GM21737 (cell line): ENCODE results near the gene TMEM164.

ENCODE experiments used
- ATAC-seq: cut with Tn5 transposase; IDR thresholded peaks from one replicate; pipeline ENCODE4 v1.9.1; 2021; ENCODE audit warnings: mild to moderate bottlenecking, moderate library complexity; ENCODE audit not compliant: unreplicated experiment

The TMEM164 gene

GRCh38 chrX:110036162-110037033 is 33.5 kb downstream of the TMEM164 start:
- no peak for ATAC-seq

- no peak for ATAC-seq
These were observed 34.3 kb downstream of the TMEM164 start for GRCh38 chrX:110037178-110037577.

DNA sequence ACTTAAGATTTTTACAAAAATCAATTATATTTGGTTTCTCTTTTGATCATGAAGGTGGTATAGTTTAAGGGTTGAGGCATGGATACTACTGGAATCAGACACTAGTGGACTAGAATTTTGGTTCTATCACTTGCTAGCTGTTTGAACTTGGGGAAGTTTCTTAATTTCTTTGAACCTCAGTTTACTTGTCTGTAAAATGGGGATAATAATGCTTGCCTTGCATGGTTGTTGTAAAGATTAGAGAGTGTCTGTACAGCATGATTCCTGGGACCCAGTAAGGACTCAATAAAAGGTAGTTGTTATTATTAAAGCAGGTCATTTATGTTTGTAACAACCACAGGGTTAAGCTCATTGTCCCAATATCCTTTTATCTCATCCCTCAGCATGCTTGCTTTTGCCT is 36.0 kb downstream of the TMEM164 start:
- no peak for ATAC-seq

- no peak for ATAC-seq
These were observed 39.1 kb downstream of the TMEM164 start for GRCh38 chrX:110041980-110042379.

DNA sequence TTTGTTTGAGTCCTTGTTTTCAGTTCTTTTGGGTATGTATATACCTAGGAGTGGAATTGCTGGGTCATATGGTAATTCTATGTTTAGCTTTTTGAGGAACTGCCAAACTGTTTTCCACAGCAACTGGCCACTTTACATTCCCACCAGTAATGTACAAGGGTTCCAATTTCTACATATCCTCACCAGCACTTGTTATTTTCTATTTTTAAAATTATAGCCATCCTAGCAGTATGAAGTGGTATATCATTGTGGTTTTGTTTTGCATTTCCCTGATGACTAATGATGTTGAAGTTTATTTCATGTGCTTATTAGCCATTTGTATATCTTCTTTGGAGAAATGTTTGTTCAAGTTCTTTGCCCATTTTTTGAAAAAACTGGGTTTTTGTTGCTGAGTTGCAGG is 39.6 kb downstream of the TMEM164 start:
- ATAC-seq: no peak

- ATAC-seq: no peak
These were observed 40.6 kb downstream of the TMEM164 start for GRCh38 chrX:110043506-110043905.

GRCh38 chrX:110044346-110045249 is 41.7 kb downstream of the TMEM164 start:
- no peak for ATAC-seq

GRCh38 chrX:110045421-110045820 is 42.5 kb downstream of the TMEM164 start:
- ATAC-seq: no peak

DNA sequence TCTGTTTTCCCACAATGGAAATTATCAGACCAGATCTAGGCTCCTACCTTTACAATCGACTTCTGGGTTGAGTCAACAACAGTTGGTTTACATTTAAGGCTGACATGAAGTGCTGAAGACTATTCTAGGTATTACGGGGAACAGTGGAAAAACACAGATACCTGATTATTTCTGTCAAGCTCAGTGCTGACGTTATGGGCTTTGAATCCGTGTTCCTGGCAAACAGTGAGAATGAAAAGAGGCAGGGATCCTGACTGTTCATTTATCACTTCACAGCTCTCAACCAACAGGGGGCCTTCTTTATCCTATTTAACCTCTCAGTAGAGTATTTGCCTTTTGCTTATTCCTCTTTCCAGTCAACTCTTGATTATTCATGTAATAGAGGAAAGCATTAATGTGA is 43.1 kb downstream of the TMEM164 start:
- ATAC-seq: no peak

DNA sequence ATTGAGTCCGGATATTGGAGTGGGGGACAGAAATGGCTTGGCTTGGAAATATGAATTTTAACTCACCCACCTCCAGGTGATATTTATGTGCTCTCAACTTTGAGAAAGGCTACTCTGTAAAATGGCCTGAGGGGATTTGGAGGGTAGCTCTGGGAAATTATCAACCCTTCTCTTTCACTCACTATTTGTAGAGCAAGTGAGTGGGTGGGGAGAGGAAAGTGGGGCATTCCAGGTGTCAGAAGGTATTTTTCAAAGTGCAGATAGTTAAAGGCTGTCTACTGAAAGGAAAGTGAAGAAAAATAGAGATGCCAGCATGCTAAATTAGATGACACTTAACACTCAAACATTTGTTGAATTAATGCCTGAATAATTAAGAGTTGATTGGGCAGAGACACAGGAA is 44.1 kb downstream of the TMEM164 start:
- no peak for ATAC-seq

DNA sequence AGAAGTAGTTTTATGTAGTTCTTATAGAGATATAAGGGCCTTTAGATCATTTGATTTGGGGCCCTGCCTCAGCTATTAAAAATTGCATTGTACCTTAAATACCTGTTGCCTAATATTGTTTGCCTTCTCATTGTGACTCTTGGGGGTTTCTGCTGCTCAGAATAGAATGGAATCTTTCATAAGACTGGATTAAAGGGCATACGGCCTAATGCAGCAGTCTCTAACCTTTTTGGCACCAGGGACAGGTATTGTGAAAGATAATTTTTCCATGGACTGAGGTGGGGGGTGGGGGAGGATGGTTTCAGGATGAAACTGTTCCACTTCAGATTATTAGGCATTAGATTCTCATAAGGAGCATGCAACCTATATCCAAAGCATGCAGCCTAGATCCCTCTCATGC is 46.2 kb downstream of the TMEM164 start:
- no peak for ATAC-seq

DNA sequence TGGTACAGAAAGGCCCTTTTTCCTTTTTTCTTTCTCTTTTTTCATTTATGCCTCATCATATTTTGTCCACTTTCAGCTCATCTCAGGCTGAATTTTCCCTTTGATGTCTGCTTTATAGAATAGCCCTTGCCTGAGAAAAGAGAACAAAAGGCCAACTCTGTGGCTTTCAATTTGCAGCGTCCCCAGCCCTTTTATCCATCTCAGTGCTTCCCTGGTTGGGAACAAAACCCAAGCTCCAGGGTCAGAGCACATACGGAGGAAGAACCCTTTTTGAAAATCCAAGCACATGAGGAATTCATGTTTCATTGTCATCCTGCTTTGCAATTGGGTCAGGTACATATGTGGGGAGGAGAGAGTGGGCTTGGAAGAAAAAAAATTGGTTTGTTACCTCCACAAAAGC is 47.5 kb downstream of the TMEM164 start:
- no peak for ATAC-seq

- no peak for ATAC-seq
These were observed 48.0 kb downstream of the TMEM164 start for GRCh38 chrX:110050901-110051300.

- no peak for ATAC-seq
These were observed 48.6 kb downstream of the TMEM164 start for GRCh38 chrX:110051559-110051958.

- no peak for ATAC-seq
These were observed 49.4 kb downstream of the TMEM164 start for GRCh38 chrX:110052303-110052702.

DNA sequence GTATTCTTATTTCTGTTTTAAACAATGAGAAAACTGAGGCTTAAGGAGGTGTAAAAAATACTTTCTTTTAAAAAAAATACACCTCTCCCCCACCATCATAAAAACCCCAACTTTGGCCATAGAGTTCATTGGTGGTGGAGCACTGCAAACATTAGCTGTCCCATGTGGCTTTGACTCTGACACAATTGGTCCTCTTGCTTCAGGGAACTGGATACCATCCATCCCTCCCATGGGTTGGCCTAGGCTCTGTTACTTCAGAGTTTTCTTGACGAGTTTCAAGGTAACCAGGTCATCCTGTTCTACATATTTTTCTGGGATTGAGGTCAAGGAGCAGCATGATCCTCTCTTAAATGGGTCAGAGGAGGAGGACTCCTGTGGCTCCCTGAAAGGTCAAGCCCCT is 50.5 kb downstream of the TMEM164 start:
- ATAC-seq: no peak

GRCh38 chrX:110055616-110056015 is 52.7 kb downstream of the TMEM164 start:
- no peak for ATAC-seq

GRCh38 chrX:110056419-110056818 is 53.5 kb downstream of the TMEM164 start:
- ATAC-seq: no peak

DNA sequence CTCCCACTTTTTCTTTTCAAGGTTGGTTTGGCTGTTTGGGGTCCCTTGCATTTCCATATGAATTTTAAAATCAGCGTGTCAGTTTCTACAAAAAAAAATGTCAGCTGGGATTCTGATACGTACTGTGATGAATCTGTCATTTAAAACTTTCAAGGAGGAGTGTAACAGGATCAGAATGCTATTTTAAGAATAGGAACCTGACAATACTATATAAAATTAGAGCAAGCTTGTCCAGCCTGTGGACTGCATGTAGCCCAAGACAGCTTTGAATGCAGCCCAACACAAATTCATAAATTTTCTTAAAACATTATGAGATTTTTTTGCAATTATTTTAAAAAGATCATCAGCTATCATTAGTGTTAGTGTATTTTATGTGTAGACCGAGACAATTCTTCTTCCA is 56.5 kb downstream of the TMEM164 start:
- ATAC-seq: no peak

DNA sequence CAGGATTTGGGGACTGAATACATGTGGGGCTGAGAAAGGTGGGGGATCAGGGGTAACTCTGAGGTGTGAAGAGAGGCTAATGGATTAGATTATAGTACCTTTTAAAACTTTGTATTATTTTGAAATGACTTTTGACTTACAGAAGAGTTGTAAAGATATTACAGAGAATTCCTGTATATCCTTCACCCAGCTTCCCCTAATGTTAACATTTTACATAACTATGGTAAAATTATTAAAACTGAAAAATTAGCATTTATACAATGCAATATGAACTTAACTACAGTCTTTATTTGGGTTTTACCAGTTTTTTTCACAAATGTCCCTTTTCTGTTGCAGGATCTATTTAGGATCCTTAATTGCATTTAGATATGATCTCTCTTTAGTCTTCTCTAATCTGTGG is 57.4 kb downstream of the TMEM164 start:
- ATAC-seq: no peak

DNA sequence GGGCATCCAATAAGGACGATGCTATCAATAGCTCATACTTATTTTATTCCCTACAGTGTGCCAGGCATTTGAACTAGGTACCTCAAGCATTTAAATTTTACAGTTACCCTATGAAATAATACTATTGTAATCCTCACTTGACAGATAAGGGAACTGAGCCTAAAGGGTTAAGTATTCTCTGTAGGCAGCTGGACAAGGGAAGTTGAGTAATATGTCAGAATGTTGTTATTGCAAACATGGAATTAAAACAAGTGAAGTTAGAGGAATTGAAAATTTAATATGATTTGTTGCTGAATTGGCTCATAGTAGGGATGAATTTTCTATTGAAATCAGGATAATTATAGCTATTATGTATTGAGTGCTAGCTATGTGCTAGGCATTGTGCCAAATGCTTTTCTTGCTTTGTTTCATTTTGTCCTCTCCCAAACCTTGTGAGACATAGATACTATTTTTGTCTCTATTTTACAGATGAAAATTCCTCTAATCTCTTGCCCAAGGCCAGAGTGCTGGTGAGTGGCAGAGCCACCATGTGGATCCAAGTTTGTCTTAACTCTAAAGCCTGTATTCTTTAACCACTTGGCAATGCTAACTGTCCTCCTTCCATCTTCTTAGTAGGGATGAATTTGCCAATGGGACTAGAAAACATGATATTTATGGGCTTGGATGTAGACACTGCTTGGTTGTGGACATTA is 58.1 kb downstream of the TMEM164 start:
- ATAC-seq: no peak
